Glomerular visceral epithelial cell (primary cell): ENCODE results near the gene NKAIN2.

ENCODE experiments used
- DNase-seq: peaks from one replicate; pipeline ENCODE4 v3.0.0-alpha.2; 2016; ENCODE audit errors: extremely low spot score

NKAIN2 gene

DNA sequence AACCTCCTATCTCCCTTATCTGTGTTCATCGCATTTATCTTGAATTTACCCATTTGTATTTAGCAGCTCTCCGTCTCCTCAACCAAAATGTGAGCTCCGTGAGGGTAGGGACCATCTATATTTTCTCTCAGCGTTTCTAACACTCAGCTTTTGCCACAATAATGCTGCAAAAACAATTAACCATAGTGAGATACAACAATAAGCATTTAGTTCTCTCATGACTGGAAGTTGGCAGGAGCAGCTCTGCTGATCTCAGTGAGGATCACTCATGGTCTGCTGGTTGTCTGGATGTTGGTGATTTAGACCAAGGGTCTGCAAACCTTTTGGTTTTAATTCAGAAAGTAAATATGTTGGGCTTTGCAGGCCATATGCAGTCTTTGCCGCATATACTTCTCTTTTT lies 763.7 kb downstream of the NKAIN2 start:
- no peak for DNase-seq

GRCh38 chr6:124573953-124574352 lies 770.3 kb downstream of the NKAIN2 start:
- DNase-seq = no peak

DNA sequence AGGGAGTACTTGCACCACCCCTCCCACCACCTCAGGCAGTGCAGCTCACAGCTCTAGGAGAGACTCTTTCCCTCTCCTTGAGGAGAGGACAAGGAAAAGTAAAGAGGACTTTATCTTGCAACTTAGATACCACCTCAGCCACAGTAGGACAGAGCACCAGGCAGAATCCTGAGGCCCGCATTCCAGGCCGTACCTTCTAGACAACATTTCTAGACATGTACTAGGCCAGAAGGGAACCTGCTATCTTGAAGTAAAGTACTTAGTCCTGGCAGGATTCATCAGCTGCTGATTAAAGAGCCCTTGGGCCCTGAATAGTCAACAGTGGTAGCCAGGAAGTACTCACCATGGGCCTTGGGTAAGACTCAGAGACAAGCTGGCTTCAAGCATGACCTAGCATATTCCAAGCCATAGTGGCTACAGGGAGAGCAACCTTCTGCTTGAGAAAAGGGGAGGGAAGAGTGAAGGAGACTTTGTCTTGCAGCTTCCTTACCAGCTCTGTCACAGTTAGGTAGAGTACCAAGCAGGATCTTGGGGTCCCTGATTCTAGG lies 774.1 kb downstream of the NKAIN2 start:
- no peak for DNase-seq

- no peak for DNase-seq
Measured at GRCh38 chr6:124590001-124590400, 786.3 kb downstream of the NKAIN2 start.

- no peak for DNase-seq
Measured at GRCh38 chr6:124599656-124600055, 796.0 kb downstream of the NKAIN2 start.

- no peak for DNase-seq
Measured at GRCh38 chr6:124604719-124605118, 801.1 kb downstream of the NKAIN2 start.

DNA sequence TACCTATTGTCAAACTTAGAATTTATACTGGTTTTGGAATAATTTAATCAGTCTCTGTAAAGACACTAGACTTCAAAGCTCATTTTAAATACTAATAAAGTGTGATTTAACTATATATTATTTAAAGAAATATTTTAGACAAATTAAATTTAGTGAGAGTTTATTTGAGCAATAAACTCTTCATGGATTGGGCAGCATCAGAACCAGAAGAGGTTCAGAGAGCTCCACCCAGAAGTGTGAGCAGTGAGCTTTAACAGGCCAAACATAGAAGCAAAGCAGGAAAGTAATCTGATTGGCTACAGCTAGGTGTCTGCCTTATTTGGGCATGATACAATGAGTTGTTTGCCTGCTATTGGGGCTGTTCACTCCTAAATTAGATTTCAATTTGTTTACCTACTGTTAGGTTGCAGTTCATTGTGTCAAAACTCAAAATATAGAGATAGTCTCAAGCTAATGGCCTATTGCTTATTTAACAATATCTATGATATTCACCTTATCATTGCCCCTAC lies 803.5 kb downstream of the NKAIN2 start:
- DNase-seq = no peak

DNA sequence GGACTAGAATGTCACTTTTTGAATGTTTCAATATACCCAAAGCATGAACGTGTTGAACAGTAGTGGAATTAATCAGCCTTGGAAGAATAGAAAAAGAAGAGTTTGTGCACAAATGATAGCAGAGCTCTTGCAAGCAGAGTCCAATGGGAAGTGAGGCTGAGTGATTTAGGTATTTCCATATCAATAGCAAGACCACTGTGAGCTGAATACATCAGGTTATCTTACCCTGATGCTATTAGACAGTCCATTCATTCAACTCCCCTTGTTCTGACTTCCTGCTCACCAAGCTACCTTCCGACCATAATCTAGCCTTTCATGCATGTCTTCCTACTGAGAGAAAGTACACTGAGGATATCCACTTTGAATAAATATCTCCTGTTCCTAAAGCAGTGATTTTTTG lies 809.4 kb downstream of the NKAIN2 start:
- no peak for DNase-seq

GRCh38 chr6:124622351-124622750 lies 818.7 kb downstream of the NKAIN2 start:
- DNase-seq = no peak

GRCh38 chr6:124633655-124634054 lies 830.0 kb downstream of the NKAIN2 start:
- no peak for DNase-seq

DNA sequence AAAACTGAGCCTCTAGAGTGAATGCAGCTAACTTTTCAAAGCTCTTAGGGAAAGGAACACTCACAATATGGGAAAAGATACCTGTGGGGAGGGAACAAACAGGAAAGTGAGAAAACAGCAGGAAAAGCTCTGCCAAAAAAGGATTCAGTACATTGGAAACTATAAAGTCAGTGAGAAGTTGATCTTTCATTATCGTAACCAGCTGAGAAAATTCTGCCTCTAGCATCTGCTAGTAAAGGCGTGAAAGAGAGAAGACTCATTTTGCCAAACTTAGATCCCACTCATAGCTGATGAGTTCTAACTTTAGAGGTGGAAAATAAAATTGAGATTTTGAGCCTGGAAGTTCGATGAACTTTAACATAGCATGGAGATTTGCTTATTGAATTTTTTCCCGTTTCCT lies 836.8 kb downstream of the NKAIN2 start:
- no peak for DNase-seq

GRCh38 chr6:124655866-124656265 lies 852.2 kb downstream of the NKAIN2 start:
- DNase-seq = no peak

DNA sequence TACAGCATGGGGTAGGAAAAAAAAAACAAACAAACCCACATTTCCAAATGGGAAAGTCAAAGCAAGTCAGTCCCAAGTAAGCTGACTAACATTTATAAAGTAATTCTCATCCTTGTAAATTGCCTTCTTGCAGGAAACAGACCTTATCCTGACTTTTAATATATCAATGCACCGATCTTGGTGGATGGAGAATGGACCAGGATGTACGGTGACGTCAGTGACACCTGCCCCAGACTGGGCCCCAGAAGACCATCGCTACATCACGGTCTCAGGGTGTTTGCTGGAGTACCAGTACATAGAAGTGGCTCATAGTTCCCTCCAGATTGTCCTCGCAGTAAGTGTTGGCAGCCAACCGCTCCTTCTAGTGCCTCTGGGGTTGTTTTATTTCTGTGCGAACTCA lies 854.4 kb downstream of the NKAIN2 start:
- DNase-seq = no peak

DNA sequence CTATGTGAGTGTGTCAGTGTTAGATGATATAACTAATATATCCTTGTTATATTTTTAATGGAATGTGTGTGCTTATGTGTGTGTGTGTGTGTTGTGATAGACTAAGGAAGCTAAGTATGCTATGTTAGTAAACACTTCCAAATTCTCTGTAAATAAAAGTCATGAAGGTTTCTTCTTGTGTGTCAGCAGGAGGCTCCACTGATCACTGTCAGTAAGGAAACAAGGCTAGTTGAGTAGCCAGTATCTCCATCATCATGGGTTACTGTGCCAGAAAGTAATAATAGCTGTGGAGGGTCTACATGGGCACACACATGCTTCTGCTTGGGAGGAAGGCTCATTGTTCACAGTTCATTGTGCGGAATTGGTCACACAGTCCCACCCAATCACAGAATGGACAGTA lies 855.8 kb downstream of the NKAIN2 start:
- no peak for DNase-seq

GRCh38 chr6:124660185-124660584 lies 856.5 kb downstream of the NKAIN2 start:
- no peak for DNase-seq

DNA sequence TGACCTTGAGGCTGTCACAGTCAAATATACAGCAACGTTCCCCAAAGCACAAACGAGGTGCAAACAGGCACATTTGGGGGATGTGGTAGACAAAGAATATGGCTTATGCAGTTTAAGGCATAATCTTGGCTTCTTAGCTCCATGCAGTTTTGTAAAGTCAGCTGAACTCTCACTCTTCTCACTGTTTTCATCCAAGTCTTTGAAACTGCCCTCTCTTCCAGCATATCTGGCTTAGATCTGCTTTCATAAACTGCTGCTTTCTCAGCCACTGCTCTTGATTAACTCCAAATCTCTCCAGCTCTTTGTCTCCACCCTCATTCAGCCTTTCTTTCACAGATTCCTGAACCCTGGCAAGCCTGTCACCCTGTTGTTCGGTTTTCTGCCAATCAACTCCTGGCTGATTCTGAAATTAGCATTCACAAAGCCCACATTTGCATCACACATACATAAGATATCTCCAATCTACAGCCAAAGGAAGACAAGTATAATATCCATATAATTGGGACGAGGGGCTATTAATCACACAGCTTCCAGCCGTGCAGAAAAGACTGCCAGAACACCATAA lies 857.5 kb downstream of the NKAIN2 start:
- DNase-seq = no peak

DNA sequence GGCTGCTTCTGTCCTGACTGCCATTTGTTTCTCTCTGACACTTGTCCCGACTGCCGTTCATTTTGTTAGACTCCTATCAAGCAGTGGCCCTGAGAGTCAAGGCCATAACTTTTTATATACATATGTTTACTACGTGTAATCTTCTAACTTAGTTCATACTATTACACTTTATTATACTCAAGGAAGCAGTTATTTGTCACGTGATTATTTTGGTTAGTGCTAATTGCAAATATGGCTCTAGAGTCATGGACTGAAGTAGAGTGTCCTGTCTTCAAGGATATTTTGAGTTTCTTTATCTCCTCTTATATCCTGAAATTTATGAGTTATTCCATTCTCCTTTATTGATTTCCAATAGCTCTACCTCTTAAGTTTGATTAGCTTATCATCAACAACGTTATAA lies 864.4 kb downstream of the NKAIN2 start:
- no peak for DNase-seq

- DNase-seq = peak; percentile 5
Measured at GRCh38 chr6:124669713-124670480, 866.2 kb downstream of the NKAIN2 start.

- DNase-seq = no peak
Measured at GRCh38 chr6:124670801-124671200, 867.1 kb downstream of the NKAIN2 start.

DNA sequence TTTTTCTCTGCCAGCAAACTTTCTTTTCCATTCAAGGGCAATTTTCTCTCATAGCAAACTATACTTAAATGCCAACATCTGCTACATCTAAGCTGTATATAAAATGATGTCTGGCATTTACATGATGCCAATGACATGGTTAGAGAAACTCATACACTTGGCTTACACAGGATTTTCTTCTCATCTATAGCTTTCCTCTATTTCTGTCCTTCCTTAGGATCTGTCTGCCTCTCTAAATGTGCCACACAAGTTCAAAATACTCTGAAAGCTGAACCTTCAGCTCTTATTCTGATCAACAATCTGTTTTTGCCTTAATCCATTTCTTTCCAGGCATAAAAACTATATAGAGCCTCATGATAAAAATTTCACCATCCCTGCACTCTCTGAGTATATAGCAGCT lies 867.7 kb downstream of the NKAIN2 start:
- no peak for DNase-seq

- no peak for DNase-seq
Measured at GRCh38 chr6:124674042-124674441, 870.4 kb downstream of the NKAIN2 start.

- DNase-seq = peak; percentile 53
Measured at GRCh38 chr6:124676033-124676432, 872.4 kb downstream of the NKAIN2 start.

GRCh38 chr6:124677874-124678273 lies 874.2 kb downstream of the NKAIN2 start:
- DNase-seq = no peak
